KG1 (cell line): ENCODE results near the gene SORCS2.

Experiments
- DNase-seq: peaks from one replicate; lab custom pipeline; 2025; lab: John Stamatoyannopoulos, UW

Gene SORCS2

DNA sequence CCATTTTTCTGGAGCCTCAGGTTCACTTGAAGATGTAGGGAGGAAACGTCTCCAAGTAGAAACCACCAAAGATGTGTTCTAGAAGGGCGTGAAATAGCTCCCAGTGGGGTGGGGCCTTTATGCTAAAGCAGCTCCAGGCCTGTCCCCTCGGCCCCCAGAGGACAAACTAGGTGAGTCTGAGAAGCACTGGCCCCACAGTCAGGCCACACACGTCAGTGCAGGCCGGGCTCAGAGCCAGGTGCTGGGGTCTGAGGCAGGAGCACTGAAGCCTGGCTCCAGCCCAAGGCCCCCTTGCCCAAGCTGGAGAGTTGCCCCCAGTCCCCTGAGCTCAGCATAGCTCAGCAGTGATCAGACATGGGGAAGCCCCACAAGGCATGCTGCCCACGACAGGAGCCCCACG, 337.7 kb downstream of the SORCS2 start:
- DNase-seq: no peak

DNA sequence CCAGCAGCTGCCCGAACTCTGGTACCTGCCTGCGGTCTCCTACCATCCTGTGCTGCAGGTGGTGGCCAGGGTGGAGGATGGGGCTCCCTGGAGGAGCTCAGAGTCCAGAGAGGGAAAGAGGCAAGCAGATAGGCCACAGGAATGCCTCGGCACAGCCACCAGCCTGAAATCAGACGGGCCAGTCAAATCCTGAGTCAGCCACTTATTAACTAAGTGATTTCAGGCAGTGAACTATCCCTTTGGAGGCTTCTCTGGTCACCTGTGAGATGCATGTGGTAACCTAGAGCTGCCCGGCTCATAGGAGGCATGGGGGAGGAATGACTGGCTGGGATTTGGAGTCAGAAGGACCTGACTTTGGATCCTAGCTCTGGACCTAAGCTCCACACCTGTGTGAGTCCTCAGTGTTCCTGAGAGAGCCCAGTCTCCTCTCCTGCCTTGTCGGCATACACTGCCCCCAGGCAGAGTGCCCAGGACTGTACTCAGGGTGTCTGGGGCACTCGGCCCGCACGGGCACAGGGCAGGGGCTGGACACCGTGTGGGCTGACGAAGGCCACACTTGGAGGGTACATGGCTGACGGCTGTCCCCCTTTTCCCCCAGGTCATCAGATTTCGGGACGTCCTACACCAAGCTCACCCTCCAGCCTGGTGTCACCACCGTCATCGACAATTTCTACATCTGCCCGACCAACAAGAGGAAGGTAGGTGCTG, 338.7 kb downstream of the SORCS2 start:
- no peak for DNase-seq

DNA sequence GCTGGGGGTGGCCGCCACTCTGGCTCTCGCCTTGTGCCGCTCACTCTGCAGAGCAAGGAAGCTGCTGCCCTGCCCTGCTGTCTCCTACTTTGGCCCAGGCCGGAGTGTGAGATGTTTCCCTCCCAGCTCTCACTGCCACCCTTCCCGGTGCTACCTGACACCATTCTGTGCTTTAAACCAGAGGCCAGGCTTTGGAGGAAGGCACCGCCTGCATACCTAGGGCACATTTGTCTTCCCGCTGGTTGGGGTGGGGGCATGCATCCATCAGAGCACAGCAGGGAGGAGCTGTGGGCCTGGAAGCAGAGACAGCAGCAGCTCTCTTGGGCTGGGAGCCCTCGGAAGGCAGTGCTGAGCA, 339.3 kb downstream of the SORCS2 start:
- no peak for DNase-seq

DNA sequence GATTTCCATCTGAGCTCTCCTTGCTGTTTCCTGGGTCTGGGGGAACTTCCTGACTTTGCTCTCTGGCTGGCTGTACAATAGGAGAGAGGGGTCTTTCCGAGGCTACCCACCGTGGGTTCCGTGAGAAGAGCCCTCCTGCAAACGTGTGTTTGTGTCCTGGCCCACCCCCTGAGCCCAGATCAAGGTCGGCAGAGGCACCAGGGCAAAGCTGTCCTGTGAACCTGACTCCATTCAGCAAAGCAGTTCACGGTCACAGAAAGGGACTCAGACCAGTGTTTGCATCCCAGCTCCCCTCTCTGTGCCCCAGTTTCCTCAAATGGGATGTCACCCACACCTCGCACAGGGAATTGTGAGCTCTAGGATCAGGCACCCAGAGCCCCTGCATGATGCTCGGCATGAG, 339.7 kb downstream of the SORCS2 start:
- no peak for DNase-seq

DNA sequence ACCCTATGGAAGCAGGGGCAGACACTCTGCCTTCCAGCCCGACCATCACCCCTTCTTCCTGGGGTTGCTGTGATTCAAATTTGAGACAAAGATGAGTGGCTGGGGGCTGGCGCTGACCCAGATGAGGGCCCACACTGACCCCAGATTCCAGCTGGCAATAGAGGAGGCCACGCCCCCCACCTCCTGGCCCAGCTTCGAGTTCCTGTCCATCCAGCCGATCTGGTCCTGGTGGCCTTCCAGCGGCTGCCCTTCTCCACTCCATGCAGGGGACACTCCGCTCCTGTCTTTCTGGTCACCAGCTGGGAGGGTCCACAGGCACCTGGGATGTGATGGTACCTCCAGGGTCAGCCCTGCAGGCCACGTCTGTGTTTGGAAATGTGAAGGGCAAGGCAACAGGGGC, 340.9 kb downstream of the SORCS2 start:
- no peak for DNase-seq

DNA sequence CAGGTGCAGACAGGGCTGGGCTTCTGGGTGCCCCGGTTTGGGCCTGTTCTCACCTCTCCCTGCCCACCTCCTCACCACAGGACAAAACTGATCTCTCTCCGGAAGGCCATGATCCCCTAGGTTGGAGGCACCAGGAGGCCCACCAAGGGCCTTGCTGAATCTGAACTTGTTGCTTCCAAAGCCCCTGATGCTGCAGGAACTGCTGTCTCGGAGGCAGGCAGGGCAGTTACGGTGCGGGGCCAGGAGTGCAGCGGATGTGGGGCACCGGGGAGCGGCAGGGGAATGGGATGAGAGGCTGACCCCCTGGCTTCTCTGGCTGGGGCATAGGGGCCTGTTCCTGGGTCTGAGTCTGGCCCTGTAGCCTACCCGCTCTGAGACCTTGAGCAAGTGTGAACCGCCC, 342.8 kb downstream of the SORCS2 start:
- no peak for DNase-seq

DNA sequence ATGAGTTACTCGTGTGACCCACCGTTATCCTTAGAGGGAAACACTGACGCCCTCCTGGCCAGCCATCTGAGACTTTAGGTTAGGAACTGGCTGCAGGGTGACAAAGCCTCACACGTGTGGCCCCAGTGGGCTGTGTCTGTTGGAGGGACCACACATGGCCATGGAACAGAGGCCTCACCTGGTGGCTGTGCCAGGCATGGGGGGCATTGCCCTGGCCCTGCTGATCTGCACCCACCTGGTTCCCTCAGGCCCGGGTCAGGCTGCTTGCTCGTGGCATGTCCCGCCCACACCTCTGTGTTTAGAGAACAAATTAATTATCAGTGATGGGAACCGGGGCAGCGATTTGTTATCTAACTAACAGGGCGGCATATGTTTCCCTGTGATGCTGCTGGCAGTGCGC, 343.3 kb downstream of the SORCS2 start:
- DNase-seq: no peak

DNA sequence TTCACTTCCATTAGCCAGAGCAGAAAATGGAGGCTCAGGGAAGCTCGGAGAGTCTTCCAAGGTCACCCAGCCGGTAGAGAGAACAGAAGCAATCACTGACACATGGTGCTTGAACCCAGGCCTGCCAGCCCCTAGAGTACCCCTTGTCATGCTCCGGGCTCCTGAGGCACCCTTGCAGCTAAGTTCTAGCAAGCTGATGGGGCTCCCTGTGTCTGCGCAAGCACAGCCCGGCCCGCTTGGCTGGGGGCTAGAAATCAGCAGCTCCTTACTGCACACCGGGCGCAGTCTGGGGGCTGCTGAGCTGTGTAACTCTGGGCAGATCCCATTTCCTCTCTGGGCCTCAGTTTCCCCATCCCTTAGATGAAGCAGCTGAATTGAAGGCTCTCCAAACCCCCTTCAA, 344.5 kb downstream of the SORCS2 start:
- DNase-seq: no peak

DNA sequence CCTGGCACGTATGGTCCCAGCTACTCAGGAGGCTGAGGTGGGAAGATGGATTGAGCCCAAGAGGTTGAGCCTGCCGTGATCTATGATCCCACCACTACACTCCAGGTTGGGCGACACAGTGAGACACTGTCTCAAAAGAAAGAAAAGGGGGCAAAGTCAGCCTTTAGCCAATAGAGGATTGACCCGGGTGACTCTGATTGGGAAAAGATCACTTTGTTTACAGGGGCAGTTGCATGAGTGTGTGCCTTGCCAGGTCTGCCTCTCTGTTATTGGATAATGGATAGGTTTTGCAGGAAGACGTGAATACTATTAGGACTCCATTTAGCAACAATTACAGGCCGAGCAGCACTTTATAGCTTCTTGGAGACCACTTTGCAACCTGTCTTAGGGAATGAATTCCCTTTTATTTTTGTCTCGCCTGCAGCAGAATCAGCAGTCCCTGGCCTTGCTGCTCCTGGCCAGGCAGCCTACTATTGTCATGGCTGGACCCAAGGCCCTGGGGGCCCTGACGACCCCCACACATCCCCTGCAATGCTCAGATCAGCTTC, 345.6 kb downstream of the SORCS2 start:
- DNase-seq: no peak

DNA sequence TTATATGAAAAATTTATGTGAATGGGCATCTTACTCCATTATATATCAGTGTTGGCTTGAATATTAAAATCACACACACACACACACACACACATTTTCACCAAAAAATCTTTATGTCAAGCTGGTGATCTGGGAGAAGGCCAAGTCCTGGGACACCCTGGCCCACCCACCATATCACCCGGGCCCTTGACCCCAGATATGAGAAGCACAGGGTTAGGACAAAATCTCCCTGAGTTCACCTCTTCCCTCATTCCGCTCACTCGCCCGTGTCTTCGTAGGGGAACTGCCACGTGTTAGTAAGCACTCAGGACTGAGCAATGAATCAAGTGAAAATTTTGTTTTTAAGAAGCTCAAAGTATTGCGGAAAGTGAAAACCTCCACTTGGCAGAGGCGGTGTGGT, 346.2 kb downstream of the SORCS2 start:
- DNase-seq: no peak

DNA sequence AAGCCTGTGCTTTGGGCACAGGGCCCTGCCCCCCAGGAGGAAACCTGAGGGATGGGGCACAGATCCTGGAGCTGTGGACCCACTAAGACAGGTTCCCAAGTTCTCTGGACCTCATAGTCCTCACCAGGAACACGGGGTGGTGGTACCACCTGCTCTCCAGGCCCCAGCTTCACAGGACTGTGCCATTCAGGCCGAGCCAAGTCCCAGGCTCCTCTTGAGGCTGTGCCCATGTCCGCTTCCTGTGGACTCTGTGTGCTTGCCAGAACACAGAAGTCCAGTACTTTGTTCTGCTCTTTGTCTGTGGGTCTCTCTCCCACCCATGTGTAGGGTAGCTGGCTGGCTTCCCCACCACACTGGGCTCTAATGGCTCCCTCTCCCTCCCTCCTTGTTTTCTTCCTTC, 346.8 kb downstream of the SORCS2 start:
- no peak for DNase-seq

DNA sequence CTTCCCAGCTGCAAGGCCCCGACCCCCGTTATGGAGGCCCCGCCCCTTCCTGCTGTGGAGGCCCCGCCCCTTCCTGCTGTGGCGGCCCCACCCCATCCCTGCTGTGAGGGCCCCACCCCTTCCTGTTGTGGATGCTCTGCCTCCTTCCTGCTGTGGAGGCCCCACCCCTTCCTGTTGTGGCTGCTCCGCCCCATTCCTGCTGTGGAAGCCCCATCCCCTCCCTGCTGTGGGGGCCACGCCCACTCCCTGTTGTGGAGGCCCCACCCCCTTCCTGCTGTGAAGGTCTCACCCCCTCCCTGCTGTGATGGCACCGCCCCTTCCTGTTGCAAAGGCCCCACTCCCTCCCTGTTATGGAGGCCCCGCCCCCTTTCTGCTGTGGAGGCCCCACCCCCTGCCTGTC, 347.3 kb downstream of the SORCS2 start:
- no peak for DNase-seq

DNA sequence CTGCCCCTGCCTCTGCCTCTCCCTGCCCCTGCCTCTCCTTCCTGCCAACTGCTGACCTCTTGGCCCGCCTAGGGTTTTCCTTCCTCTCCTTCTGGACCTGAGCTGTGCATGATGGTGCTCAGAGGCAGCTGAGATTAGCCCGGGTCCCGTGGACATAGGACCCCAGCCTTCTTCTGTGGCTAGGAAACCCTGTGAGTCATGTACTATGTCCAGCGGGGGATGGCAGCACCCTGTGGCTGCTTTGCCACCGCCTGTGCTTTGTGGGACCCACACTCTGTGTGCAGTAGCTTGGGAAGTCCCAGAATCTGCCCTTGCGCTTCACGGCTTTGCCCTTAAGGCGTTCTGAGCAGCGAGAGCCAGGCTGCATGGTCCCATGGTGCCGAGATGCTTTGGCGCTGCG, 347.9 kb downstream of the SORCS2 start:
- DNase-seq: no peak

DNA sequence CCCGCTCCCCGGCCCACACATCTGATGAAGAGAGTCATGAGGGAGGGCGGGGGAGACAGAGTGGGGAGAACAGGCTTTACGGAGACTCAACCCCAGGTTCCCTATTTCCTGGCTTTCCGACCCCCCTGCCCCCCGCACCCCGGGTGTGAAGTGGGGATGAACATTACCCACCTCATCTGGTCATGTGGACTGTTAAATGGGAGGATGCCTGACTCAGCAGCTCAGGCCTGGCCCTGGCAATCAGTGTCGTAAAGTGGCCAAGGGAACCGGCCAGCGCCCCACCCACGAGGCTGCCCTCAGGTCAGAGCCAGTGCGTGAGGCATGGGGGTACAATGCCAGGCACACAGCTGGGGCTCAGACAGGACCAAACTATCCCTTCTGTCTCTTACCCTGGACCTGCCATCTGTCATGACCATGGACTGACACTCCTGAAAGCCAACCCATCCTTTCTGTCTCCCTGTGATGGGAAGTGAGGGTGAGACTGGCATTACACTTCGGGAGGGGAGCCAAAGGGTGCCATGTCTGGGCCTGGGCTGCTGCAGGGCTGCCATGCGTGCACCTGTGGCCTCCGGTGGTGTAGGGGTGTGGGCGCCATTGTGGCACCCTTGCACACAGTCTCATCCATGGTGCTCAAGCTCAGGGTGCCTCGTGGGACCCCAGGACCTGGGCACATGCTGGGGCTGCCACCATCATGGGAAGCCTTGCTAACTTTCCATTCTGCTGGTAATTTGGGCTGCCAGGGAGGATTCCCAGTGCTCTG, 348.5 kb downstream of the SORCS2 start:
- DNase-seq: no peak

DNA sequence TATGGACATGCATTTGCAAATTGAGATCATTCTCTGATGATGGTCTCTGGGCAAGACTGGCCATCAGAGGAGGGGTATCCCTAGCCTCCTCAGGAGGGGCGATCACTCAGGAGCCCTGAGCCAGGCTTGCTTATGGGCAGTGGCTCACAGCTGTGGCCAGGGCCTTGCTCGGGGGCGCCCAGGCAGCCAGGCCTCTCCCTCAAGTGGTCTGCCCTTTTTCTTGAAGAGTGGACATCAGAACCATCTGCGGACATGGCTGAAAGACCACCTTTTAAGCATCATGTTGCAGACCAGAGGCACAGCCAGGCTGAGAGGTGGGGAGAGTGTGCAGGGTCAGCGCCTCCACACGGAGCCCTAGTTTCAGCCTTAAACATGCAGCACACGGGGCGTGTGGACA, 349.1 kb downstream of the SORCS2 start:
- no peak for DNase-seq

DNA sequence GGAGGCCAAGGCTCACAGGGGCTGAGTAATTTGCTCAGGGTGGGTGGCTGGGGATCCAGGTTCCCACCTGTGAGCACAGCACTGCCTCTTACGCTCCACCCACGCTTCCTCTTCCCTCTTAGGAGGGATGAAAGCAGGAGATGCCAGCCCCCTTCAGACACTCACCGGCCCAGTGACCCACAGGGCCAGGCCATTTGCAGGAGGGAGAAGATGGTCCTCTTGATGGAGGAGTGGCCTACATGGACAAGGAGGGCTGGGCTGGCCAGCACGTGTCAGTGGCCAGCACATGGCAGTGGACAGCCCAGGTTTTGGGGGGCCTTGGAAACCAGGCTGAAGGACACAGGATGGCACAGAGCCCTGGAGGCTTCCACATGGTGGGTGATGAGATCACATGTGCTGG, 350.4 kb downstream of the SORCS2 start:
- DNase-seq: no peak

DNA sequence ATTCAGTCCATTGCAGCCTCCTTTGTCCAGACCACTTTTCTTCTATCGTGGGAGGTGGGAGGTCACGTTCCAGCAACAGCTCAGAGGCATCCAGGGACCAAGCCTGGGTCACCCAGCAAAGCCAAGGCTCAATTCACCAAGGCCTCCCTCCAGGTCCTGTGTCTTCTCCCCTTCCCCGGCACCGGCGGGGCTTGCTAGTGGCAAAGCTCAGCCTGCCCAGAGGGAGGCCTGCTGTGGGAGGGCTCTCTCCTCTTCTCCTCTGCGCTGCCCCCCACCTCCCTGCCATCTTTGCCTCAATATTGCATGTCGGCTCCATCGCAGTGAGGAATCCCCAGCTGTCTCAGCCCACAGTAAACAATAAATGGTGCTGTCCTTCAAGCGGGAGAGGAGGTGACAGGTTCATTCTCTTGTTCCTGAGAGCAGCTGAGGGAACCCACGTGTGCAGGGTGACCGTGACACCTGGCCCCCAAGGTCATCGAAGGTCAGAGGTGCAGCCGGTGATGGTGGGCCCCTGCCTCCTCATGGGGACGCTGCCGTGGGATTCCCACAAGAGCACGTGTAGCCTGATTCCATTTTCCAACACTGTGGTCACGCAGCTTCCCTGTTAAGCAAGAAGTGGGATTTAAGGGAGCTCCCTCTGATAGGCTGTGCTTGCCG, 353.9 kb downstream of the SORCS2 start:
- no peak for DNase-seq

DNA sequence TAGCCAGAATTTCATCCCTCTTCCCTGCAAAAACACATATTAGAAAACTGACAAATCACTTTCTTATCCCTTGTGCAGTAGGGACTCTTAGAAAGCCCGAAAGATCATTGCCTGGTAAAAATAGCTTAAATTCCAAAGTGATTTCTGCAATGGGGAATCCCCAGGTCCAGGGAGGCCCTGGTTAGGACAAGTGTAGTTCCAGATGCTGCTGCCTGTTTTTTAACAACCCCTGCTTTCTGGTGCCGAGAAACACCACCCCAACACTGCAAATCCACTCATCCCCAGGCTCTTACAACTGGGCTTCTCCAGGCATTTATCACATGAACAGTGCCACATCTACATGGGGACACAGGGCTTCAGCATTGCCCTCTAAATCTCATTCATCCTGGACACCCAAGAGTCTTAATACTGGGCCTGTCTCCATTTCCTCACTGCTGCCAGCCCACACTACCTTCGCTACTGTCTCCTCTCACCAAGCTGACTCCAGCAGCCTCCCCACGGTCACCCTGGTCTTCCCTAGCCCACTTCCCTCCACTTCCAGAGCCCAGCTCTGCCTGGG, 354.6 kb downstream of the SORCS2 start:
- DNase-seq: no peak

DNA sequence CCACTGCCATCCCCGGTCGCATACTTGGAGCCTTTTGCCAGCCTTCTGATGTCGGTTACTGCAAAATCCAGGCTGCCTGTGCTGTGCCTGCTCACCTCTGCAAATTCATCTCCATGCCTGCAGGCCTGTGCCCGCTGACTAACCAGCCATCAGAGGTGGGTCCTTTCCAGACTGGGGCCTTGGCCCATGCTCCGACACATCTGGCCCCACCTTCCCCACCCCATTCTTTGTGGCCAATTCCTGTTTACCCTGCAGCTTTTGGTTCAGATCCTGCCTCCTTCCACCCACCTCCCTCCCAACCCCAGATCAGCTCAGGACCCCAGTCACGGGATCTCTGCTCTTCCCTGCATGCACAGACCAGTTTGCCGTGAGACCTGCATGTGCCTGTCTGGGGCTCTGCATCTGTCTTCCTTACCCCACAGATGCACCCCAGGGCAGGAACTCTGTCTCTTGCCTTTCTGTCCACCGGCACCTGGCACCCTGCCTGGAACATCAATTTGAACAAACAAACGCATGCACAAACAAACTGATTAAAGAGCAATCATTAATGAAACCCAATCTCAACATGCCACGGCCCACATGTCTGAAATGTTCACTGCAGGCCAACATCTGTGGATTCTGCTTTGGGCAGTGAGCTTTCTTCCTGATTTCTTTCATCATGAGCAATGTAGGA, 355.2 kb downstream of the SORCS2 start:
- no peak for DNase-seq

DNA sequence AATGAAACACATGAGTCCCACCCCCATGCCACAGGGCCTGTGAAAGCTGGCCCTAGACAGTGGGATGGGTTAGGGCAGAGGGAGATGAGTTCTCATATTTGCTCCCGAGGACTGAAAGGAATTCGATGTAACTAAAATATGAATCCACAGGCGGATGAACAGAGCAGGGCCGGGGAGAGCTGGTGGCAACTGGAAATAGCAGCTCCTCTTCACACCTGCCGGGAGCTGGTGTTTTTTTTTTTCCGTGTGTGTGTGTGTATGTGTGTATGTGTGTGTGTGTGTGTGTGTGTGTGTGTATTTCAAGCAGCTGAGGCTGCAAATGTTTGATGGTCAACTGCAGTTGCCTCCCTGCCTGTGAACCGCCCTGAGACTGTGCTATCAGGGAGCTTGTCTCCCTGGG, 357.5 kb downstream of the SORCS2 start:
- DNase-seq: no peak

DNA sequence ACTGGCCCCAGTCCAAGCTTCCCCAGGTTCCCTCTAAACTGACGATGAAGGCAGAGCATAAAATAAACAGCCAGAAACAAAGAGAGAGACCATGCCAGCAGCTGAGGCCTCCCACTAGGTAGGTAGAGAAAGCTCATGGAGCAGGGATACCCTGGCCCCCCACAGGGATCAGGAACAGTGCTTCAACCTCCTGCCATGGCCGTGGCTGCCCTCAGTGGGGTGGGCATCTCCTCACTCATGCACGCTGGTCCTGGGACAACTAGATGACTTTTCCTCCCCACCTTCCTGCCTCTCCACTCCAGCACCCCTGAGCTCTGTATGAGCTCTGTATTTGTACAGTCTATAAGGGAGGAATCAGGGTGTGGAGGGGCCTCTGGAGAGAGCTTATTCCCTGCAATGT, 360.1 kb downstream of the SORCS2 start:
- DNase-seq: no peak

DNA sequence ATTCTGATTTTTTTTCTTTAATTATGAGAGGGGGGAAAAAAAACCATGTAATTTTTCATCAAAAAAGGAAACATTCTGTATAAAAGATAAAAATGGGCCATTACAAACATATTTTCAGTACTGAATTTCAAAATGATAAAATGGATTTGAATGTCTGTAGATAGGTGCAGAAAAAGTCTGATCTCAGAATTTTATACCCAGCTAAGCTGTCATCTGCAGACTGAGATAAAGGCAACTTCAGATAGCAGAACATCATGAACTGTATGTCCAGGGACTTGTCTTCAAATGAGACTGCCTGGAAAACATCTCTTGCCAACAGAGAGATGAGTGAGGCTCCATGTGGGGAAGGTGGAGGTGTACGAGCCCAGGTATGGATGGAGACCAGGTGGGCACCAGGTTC, 360.9 kb downstream of the SORCS2 start:
- DNase-seq: no peak
